H4 (cell line): ENCODE measurements around the gene DENND1C. TPM values are rescaled to one million over a fixed set of nuclear protein-coding genes. Genes with fewer than 3 reads are reported as not detected.
"Not testable (repeated sequence)": the region's sequence is repeated elsewhere in the genome, so short reads cannot be mapped to it uniquely, and the experiment has no call there.

ENCODE experiments used
- DNase-seq: peaks from one replicate; pipeline ENCODE4 v3.0.0-alpha.2; 2015; ENCODE audit warnings: low spot score
- total RNA-seq: library from RNA; depleted of rRNA; stranded (reverse); fragments of >200 nt; shearing (Covaris generic); gene quantifications from 2 replicates; pipeline ENCODE4 v1.2.3, GENCODE V29; 2014

Gene DENND1C
- total RNA-seq, 1 experiment from 2014 or later, result 0.19 TPM

GRCh38 chr19:6457958-6458694 lies 23.5 kb downstream of the DENND1C start:
- no peak for DNase-seq

GRCh38 chr19:6455924-6456323 lies 25.7 kb downstream of the DENND1C start:
- no peak for DNase-seq

- DNase-seq, result no peak
These were observed 27.5 kb downstream of the DENND1C start for GRCh38 chr19:6453951-6454565.

GRCh38 chr19:6452899-6453298 lies 28.7 kb downstream of the DENND1C start:
- no peak for DNase-seq

GRCh38 chr19:6452223-6452614 lies 29.4 kb downstream of the DENND1C start:
- DNase-seq, result no peak

- DNase-seq, result no peak
These were observed 29.9 kb downstream of the DENND1C start for GRCh38 chr19:6451583-6452222.

GRCh38 chr19:6450166-6450565 lies 31.4 kb downstream of the DENND1C start:
- DNase-seq, result no peak

- DNase-seq, result no peak
These were observed 33.5 kb downstream of the DENND1C start for GRCh38 chr19:6448045-6448444.

- no peak for DNase-seq
These were observed 35.1 kb downstream of the DENND1C start for GRCh38 chr19:6446452-6446851.

GRCh38 chr19:6443986-6444385 lies 37.6 kb downstream of the DENND1C start:
- DNase-seq, result no peak

- DNase-seq, result no peak
These were observed 39.4 kb downstream of the DENND1C start for GRCh38 chr19:6442087-6442688.

- DNase-seq, result no peak
These were observed 40.7 kb downstream of the DENND1C start for GRCh38 chr19:6440905-6441304.

GRCh38 chr19:6439743-6440142 lies 41.8 kb downstream of the DENND1C start:
- DNase-seq, result no peak

GRCh38 chr19:6433663-6434062 lies 47.9 kb downstream of the DENND1C start, which contains the start of gene SLC25A41:
SLC25A41 (minus strand) TSS chr19:6433763; CDS start chr19:6433693, 70 bp downstream.
- DNase-seq, result no peak

GRCh38 chr19:6433165-6433564 lies 48.4 kb downstream of the DENND1C start:
- no peak for DNase-seq

- DNase-seq, result no peak
These were observed 49.7 kb downstream of the DENND1C start for GRCh38 chr19:6431891-6432290.

GRCh38 chr19:6429419-6430221 lies 52.0 kb downstream of the DENND1C start:
- no peak for DNase-seq

- DNase-seq, result not testable (repeated sequence)
These were observed 52.7 kb downstream of the DENND1C start for GRCh38 chr19:6428692-6429418.

- DNase-seq, result no peak
These were observed 54.5 kb downstream of the DENND1C start for GRCh38 chr19:6427131-6427530.

- no peak for DNase-seq
These were observed 55.6 kb downstream of the DENND1C start for GRCh38 chr19:6425732-6426620.
